Fibroblast of villous mesenchyme (primary cell): ENCODE results near the gene HSP90AA1. TPM values are rescaled to one million over a fixed set of nuclear protein-coding genes. Genes with fewer than 3 reads are reported as not detected.
A peak's percentile ranks its signal among the peaks of the same experiment; 100 is the strongest.

Experiments
- DNase-seq: peaks from one replicate; pipeline ENCODE4 v3.0.0-alpha.2; 2010; ENCODE audit warnings: low read depth
- H3K4me3 ChIP-seq: 2 replicates; pipeline ENCODE4 v1.5.1; 2011; ENCODE audit warnings: low read depth, mild to moderate bottlenecking, low read length
- total RNA-seq: library from RNA; depleted of rRNA; stranded (reverse); fragments of >200 nt; gene quantifications from 2 replicates; pipeline ENCODE4 v1.2.3, GENCODE V29; 2012
- TF ChIP-seq, protein P1 (sequence below): IDR thresholded peaks from 2 replicates; pipeline ENCODE4 v1.5.1; 2012; ENCODE audit warnings: low read depth, mild to moderate bottlenecking, low read length; ENCODE audit not compliant: insufficient read depth

The HSP90AA1 gene
- total RNA-seq, 1 donor = 321 TPM

DNA sequence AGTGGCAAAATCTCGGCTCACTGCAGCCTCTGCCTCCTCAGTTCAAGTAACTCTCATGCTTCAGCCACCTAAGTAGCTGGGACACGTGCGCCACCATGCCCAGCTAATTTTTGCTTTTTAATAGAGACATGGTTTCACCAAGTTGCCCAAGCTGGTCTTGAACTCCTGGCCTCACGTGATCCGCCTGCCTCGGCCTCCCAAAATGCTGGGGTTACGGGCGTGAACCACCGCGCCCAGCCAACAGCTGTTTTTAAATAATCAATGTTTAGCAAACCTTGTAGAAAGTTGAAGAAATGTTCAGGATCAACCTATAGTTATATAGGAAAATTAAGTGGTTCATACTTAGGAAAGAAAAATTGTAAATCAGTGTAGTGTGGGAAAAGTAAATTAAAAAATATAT is 6.0 kb upstream of the HSP90AA1 start:
- TF ChIP-seq, protein P1, sequence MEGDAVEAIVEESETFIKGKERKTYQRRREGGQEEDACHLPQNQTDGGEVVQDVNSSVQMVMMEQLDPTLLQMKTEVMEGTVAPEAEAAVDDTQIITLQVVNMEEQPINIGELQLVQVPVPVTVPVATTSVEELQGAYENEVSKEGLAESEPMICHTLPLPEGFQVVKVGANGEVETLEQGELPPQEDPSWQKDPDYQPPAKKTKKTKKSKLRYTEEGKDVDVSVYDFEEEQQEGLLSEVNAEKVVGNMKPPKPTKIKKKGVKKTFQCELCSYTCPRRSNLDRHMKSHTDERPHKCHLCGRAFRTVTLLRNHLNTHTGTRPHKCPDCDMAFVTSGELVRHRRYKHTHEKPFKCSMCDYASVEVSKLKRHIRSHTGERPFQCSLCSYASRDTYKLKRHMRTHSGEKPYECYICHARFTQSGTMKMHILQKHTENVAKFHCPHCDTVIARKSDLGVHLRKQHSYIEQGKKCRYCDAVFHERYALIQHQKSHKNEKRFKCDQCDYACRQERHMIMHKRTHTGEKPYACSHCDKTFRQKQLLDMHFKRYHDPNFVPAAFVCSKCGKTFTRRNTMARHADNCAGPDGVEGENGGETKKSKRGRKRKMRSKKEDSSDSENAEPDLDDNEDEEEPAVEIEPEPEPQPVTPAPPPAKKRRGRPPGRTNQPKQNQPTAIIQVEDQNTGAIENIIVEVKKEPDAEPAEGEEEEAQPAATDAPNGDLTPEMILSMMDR = no peak
- no peak overlapping the region for H3K4me3 ChIP-seq
- DNase-seq = no peak

DNA sequence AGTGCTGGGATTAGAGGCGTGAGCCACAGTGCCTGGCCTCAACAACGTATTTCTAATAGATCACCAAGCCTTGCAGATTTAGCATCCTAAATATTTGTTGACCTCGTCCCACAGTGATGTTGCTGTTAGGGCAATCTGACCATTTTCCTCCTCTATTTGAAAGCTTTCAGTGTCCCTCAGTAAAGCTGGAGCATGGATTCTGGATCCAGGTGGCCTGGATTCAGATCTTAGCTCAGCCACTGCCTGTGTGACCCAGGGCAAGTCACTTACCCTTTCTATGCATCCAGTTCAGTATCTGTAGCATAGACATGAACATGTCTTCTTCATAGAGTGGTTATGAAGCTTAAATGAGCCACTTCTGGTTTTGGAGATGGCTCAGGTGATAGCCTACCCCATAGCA is 3.9 kb upstream of the HSP90AA1 start:
- H3K4me3 ChIP-seq = no peak overlapping the region
- no peak for DNase-seq
- TF ChIP-seq, protein P1 = no peak

DNA sequence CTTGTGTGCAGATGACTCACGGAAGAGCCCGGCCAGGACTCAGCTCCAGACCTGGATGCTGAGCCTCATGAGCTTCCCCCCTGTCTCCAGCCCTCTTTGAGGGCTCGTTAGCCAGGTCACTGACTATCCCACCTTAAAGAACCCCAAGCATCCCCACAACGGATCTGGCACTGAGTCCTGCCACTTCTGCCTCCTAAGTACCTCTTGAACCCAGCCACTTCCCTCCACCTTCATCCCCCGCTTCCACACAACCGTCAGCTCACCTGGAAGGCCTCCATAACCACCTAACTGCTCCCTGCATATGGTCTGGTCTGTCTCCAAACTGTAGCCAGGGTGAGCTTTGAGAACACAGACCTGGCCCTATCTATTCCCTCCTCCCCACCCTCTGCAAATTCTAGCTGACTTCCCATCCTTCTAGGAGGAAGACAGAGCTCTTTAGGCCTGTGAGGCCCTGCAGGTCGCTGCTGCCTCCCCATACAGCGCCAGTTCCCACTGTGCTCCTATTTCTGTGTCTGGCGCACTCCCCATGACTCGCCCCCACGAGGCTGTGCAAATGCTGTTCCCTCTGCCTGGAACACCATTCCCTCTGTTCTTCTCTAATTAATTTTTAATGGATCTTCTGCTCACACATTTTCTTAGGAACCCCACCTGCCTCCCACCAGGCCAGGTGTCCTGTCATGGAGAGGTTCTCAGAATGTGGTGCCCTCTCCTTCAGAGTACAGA is 2.9 kb upstream of the HSP90AA1 start:
- no peak overlapping the region for H3K4me3 ChIP-seq
- TF ChIP-seq, protein P1 = no peak
- DNase-seq = no peak

DNA sequence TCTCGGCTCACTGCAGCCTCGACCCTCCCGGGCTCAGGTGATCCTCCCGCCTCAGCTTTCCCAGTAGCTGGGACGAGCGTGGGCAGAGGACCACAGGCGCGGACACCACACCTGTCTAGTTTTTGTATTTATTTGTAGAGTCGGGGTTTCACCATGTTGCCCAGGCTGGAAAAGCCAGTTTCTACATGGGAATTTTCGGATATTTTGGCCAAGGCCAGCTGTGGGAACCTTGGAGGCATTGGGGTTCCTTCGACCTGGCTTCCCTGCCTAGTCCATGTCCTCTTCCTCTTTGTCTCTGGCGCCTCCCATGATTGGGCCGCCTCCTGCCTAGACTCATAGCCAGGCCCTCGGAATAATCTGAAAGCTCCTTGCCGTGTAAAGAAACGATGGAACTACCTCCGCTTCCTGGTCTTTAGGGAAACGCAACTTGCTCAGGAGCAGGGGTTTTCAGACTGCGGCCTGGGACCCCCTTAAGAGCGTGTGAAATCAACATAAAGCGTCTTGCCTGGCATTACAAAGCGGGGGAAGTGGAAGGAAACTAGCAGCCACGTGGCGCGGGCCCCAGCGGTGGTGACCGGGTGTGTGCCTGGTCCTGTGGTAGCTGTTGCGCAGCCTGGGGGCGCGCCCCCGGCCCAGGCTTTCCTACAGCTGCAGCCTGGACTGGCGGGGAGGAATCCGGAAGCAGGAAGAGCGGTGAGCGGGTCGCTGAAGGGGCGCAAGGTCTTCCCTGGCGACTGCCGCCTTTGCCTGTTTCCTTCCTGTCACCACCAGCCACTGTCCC is 1.4 kb upstream of the HSP90AA1 start:
- TF ChIP-seq, protein P1 = no peak
- peak; percentile 62 for DNase-seq

DNA sequence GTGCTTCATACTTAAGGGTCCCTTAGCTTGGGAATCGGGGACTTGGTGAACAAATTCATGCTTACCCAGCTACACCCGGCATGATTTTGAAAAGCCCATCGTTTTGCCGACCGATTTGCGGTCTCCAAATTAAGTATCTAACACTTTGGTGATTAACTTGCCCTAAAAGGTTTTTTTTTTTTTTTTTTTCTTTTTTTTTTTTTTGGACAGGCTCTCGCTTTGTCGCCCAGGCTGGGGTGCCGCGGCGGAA is 843 bp upstream of the HSP90AA1 start:
- no peak for DNase-seq
- H3K4me3 ChIP-seq = peak overlapping the region; percentile 51
- TF ChIP-seq, protein P1 = no peak

More for the DNA sequence above, 1.4 kb upstream of the HSP90AA1 start:
- peak overlapping the region; percentile 51 for H3K4me3 ChIP-seq

DNA sequence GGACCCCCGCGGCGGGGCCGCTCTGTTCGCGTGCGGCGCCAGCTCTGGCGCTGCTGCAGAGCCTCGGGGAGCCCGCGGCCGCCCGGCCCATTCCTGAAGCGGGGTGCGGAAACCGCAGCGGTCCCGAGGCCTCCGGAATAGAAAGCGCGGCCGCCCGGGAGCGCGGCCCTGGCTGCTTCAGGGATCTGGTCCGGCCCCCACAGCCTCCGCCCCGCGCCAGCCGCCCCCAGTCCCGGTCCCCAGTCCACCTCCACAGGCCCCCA is 204 bp downstream of the HSP90AA1 start:
- TF ChIP-seq, protein P1 = no peak
- peak overlapping the region; percentile 83 for H3K4me3 ChIP-seq
- no peak for DNase-seq
